ENCODE results near the gene PHF21B. TPM values are rescaled to one million over a fixed set of nuclear protein-coding genes. Genes with fewer than 3 reads are reported as not detected.

The PHF21B gene
- total RNA-seq, 1 donor from 2014 or later, result 4.6 TPM

- H3K4me3 Mint-ChIP-seq (ENCODE audit: unreplicated experiment), result no peak overlapping the region
- DNase-seq (ENCODE audit: low spot score), result no peak
- no peaks in the 10 kb centered on the region for H3K9me3 Mint-ChIP-seq (ENCODE audit: unreplicated experiment)
- no peak overlapping the region for H3K27ac Mint-ChIP-seq (ENCODE audit: unreplicated experiment)
- H3K36me3 Mint-ChIP-seq (ENCODE audit: low read depth, unreplicated experiment), result peaks cover 8% of the 10 kb centered on the region
- H3K27me3 Mint-ChIP-seq (ENCODE audit: unreplicated experiment), result peaks cover 8% of the 10 kb centered on the region
- TF ChIP-seq, protein P1, sequence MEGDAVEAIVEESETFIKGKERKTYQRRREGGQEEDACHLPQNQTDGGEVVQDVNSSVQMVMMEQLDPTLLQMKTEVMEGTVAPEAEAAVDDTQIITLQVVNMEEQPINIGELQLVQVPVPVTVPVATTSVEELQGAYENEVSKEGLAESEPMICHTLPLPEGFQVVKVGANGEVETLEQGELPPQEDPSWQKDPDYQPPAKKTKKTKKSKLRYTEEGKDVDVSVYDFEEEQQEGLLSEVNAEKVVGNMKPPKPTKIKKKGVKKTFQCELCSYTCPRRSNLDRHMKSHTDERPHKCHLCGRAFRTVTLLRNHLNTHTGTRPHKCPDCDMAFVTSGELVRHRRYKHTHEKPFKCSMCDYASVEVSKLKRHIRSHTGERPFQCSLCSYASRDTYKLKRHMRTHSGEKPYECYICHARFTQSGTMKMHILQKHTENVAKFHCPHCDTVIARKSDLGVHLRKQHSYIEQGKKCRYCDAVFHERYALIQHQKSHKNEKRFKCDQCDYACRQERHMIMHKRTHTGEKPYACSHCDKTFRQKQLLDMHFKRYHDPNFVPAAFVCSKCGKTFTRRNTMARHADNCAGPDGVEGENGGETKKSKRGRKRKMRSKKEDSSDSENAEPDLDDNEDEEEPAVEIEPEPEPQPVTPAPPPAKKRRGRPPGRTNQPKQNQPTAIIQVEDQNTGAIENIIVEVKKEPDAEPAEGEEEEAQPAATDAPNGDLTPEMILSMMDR (IDR thresholded peaks at IDR 0.05; ENCODE audit: unreplicated experiment), result no peak
- peaks cover 11% of the 10 kb centered on the region for H3K4me1 Mint-ChIP-seq (ENCODE audit: unreplicated experiment)
These were observed 14.7 kb downstream of the PHF21B start for GRCh38 chr22:44995105-44995514.

DNA sequence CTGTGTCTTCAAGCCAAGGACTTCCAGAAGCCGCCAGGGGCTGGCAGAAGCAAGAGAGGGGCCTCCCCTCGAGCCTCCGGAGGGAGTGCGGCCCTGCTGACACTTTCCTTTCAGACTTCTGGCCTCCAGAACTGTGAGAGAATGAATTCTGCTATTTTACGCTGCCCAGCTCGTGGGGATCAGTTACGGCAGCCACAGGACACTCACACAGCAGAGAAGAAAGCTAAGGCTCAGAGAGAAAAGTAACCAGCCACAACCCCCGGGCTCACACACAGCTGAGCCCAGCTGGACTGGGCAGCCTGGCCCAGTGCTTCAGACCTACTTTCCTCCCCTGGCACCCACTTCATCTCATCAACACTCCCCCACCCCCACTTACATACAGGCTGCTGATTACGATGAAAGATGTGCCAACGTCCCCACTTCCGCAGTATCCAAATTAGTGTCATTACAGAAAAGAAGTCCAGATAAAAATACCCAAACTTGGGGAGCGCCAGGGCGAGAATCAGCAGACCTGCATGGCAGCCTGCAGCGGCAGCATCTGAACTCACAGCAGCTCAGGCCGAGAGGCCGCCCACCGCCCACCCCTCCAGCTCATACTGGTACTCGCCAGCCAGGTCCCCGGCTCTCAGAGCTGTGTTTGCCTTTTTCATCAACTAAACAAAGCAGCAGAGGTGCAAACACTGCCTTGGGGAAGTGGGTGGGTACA lies 15.3 kb downstream of the PHF21B start:
- no peak for DNase-seq (ENCODE audit: low spot score)
- TF ChIP-seq, protein P1 (IDR thresholded peaks at IDR 0.05; ENCODE audit: unreplicated experiment), result no peak
- H3K4me1 Mint-ChIP-seq (ENCODE audit: unreplicated experiment), result peaks cover 6% of the 10 kb centered on the region
- no peaks in the 10 kb centered on the region for H3K9me3 Mint-ChIP-seq (ENCODE audit: unreplicated experiment)
- H3K4me3 Mint-ChIP-seq (ENCODE audit: unreplicated experiment), result no peak overlapping the region
- H3K27me3 Mint-ChIP-seq (ENCODE audit: unreplicated experiment), result peaks cover 8% of the 10 kb centered on the region
- no peak overlapping the region for H3K27ac Mint-ChIP-seq (ENCODE audit: unreplicated experiment)
- peaks cover 8% of the 10 kb centered on the region for H3K36me3 Mint-ChIP-seq (ENCODE audit: low read depth, unreplicated experiment)

DNA sequence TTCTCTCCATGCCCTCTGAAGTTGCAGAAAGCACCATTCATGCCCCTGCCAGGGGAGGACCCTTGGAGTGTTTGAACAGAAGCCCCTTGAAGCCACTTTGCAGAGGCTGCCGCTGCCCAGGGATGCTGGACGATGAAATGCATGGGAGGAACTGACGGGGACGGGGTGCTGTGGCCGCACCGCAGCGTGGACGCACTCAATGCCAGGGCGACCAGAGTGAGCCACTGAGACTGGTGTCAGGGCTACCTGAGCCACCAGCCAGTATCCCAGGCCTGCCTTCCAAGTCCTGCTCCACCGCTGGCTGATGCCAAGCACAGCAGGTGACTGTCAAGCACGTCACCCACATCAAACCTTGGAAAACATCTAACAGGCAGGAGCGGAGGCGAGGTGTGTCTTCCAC lies 17.6 kb downstream of the PHF21B start:
- Mint-ChIP-seq H3K36me3 (ENCODE audit: low read depth, unreplicated experiment) (peaks cover 4% of the 10 kb centered on the region), H3K27me3 (ENCODE audit: unreplicated experiment) (peaks cover 4% of the 10 kb centered on the region), H3K4me3 (ENCODE audit: unreplicated experiment) (no peak overlapping the region), H3K9me3 (ENCODE audit: unreplicated experiment) (no peaks in the 10 kb centered on the region), H3K27ac (ENCODE audit: unreplicated experiment) (no peak overlapping the region), H3K4me1 (ENCODE audit: unreplicated experiment) (no peaks in the 10 kb centered on the region)
- no peak for DNase-seq (ENCODE audit: low spot score)
- TF ChIP-seq, protein P1 (IDR thresholded peaks at IDR 0.05; ENCODE audit: unreplicated experiment), result no peak

GRCh38 chr22:44991218-44991617 lies 18.6 kb downstream of the PHF21B start:
- Mint-ChIP-seq H3K27ac (ENCODE audit: unreplicated experiment) (no peak overlapping the region), H3K27me3 (ENCODE audit: unreplicated experiment) (no peaks in the 10 kb centered on the region)

DNA sequence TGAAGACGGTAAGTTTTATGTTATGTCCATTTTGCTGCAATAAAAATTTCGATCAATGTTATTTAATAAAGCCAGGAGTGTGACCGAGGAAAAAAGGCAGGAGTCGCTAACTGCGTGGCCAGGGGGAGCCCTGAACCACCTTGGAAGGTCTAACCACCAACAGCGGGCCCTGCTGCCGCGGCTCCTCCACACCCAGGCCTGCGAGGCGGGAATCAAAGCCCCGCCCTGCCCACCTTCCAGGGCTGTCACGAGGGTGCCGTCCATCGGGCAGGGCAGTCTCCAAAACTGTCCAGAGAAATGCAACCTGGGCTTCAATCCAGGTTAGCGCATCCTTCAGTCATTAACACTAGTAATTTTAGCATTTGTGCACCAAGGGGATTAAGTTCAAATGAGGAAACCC lies 19.0 kb downstream of the PHF21B start:
- TF ChIP-seq, protein P1 (IDR thresholded peaks at IDR 0.05; ENCODE audit: unreplicated experiment), result no peak
- no peaks in the 10 kb centered on the region for H3K9me3 Mint-ChIP-seq (ENCODE audit: unreplicated experiment)
- H3K27me3 Mint-ChIP-seq (ENCODE audit: unreplicated experiment), result no peaks in the 10 kb centered on the region
- no peak for DNase-seq (ENCODE audit: low spot score)
- no peak overlapping the region for H3K4me3 Mint-ChIP-seq (ENCODE audit: unreplicated experiment)
- H3K4me1 Mint-ChIP-seq (ENCODE audit: unreplicated experiment), result no peaks in the 10 kb centered on the region
- no peaks in the 10 kb centered on the region for H3K36me3 Mint-ChIP-seq (ENCODE audit: low read depth, unreplicated experiment)
- H3K27ac Mint-ChIP-seq (ENCODE audit: unreplicated experiment), result no peak overlapping the region

More at GRCh38 chr22:44991218-44991617, 18.6 kb downstream of the PHF21B start:
- TF ChIP-seq, protein P1 (IDR thresholded peaks at IDR 0.05; ENCODE audit: unreplicated experiment), result no peak
- no peak for DNase-seq (ENCODE audit: low spot score)
- no peaks in the 10 kb centered on the region for H3K36me3 Mint-ChIP-seq (ENCODE audit: low read depth, unreplicated experiment)
- H3K4me1 Mint-ChIP-seq (ENCODE audit: unreplicated experiment), result no peaks in the 10 kb centered on the region
- no peaks in the 10 kb centered on the region for H3K9me3 Mint-ChIP-seq (ENCODE audit: unreplicated experiment)
- no peak overlapping the region for H3K4me3 Mint-ChIP-seq (ENCODE audit: unreplicated experiment)

Measured in endothelial cell (in vitro differentiated cells).